ENCODE data around the gene C2CD2. TPM values are rescaled to one million over a fixed set of nuclear protein-coding genes. Genes with fewer than 3 reads are reported as not detected.

Gene C2CD2
- total RNA-seq, 2 donors from 2014 or later, result 13.3 to 16.1 TPM

DNA sequence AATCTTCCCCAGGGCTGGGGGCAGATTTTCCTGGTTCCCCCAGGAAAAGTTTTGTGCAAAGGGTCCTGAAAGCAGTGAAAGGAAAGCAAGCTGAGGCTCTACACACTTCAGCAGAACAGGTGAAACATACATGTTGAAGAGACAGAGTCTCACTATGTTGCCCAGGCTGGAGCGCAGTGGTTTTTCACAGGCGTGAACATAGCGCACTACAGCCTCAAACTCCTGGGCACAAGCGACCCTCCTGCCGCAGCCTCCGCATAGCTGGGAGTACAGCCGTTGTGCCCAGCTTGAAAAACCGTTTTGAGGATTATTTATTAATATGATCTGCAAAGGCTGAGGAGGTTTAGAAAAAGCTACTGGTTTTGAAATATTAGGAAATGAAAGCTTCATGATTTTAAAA, 86.5 kb downstream of the C2CD2 start:
- H3K27ac ChIP-seq, result no peak overlapping the region
- H3K9ac ChIP-seq (ENCODE audit: low read depth in 2 of 2, low read length in 2 of 2), result no peak overlapping the region
- no peaks in the 10 kb centered on the region for H3K9me3 ChIP-seq
- intact Hi-C loops (cut with DNase I), result no loop called here
- TF ChIP-seq, protein P1, sequence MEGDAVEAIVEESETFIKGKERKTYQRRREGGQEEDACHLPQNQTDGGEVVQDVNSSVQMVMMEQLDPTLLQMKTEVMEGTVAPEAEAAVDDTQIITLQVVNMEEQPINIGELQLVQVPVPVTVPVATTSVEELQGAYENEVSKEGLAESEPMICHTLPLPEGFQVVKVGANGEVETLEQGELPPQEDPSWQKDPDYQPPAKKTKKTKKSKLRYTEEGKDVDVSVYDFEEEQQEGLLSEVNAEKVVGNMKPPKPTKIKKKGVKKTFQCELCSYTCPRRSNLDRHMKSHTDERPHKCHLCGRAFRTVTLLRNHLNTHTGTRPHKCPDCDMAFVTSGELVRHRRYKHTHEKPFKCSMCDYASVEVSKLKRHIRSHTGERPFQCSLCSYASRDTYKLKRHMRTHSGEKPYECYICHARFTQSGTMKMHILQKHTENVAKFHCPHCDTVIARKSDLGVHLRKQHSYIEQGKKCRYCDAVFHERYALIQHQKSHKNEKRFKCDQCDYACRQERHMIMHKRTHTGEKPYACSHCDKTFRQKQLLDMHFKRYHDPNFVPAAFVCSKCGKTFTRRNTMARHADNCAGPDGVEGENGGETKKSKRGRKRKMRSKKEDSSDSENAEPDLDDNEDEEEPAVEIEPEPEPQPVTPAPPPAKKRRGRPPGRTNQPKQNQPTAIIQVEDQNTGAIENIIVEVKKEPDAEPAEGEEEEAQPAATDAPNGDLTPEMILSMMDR (IDR thresholded peaks at IDR 0.05), result no peak
- H3K4me1 ChIP-seq, result no peaks in the 10 kb centered on the region
- no peaks in the 10 kb centered on the region for H3K36me3 ChIP-seq
- H3K27me3 ChIP-seq, result no peaks in the 10 kb centered on the region
- DNase-seq, result no peak
- H3K4me3 ChIP-seq, result no peak overlapping the region

DNA sequence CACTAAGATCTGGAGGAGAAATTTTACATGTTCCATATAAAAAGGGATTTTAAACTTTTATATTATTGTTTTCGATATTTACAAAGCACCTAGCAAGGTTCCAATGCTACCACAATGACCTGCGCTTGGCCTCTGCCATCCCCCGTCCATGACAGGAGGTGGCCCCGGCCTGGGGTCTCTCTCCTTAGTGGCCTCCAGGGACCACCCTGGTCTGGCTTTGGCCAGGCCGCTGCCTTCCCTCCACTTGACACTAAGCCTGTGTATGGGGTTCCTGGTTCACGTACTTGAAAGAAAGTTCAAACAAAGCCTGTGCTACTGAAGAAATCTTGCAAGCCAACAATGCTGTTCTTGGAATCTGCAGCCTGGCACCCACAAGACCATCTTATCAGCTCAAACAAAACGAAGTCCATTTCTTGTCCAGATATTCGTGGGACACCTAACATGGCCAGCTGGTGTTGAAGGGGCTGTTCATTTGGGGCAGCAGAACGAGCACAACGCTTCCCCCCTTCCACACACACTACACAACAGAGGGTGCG, 87.5 kb downstream of the C2CD2 start:
- Histone ChIP-seq H3K27me3 (no peaks in the 10 kb centered on the region), H3K27ac (no peak overlapping the region), H3K9me3 (no peaks in the 10 kb centered on the region), H3K36me3 (no peaks in the 10 kb centered on the region), H3K4me3 (no peak overlapping the region), H3K9ac (ENCODE audit: low read depth in 2 of 2, low read length in 2 of 2) (no peak overlapping the region), H3K4me1 (no peaks in the 10 kb centered on the region)
- no peak for DNase-seq
- TF ChIP-seq, protein P1 (IDR thresholded peaks at IDR 0.05), result no peak
- intact Hi-C loops (cut with DNase I), result no loop called here

DNA sequence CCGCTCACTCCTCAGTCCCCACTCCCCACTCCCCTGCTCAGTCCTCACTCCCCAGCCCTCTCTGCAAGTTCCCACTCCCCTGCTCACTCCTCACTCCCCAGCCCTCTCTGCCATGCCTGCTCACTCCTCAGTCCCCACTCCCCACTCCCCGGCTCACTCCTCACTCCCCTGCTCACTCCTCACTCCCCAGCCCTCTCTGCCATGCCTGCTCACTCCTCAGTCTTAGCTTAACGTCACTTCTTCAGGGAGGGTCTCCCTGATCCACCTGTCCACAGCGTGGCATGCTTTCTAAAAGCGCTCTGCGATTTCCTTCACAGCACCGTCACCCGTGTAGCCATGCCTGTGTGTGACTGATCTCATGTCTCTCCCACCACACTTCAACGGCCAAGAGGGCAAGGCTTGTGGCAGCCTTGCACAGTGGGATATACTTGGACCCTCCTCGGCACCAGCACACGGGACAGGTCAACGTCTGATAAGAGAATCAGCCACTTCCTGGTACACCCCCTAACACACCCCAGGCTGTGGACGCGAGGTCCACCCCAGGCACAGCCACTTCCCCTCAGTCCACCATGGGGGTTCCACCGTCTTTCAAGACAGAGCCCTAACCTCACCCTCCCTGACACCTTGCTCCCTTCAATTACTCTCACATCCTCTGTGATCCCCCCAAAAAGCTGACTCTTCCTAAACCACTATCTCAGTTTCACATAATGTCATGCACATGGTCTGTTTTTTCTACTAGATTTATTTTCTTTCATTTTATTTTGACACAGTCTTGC, 88.6 kb downstream of the C2CD2 start:
- DNase-seq, result no peak
- TF ChIP-seq, protein P1 (IDR thresholded peaks at IDR 0.05), result no peak
- no peak overlapping the region for H3K27ac ChIP-seq
- H3K36me3 ChIP-seq, result no peaks in the 10 kb centered on the region
- H3K27me3 ChIP-seq, result no peaks in the 10 kb centered on the region
- H3K4me1 ChIP-seq, result no peaks in the 10 kb centered on the region
- no peaks in the 10 kb centered on the region for H3K9me3 ChIP-seq
- intact Hi-C loops (cut with DNase I), result no loop called here
- H3K9ac ChIP-seq (ENCODE audit: low read depth in 2 of 2, low read length in 2 of 2), result no peak overlapping the region
- no peak overlapping the region for H3K4me3 ChIP-seq

DNA sequence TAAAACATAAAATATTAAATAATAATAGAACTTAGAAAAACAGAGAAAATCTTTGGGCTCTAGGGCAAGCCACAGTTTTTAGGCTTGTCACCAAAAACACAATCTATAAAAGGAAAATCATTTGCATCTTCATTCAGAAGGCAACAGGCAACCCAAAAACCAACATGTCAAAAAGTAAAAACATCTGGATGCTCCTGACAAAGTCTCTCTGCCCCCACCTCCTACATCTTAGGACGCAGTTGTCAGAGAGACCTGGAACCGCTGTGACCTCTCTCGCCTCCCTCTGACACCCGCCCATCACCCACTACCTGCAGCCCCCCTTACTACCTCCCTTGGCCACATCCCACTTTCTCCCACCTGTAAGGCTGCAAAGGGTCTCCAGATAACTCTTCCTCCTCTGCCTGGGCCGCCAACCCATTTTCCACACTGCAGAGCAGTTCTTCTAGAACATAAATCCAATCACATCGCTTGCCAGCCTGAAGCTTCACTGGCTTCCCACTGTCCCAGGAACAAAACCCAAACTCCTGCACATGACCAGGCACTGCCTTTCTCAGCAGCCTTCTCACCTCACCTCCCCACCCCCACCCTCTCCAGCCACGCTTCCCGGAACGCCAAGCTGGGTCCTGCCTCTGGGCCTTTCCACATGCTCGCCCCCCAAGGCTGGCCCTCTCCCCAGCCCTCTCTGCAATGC, 89.4 kb downstream of the C2CD2 start:
- H3K9ac ChIP-seq (ENCODE audit: low read depth in 2 of 2, low read length in 2 of 2), result no peak overlapping the region
- H3K27ac ChIP-seq, result no peak overlapping the region
- H3K9me3 ChIP-seq, result no peaks in the 10 kb centered on the region
- no peak overlapping the region for H3K4me3 ChIP-seq
- no peaks in the 10 kb centered on the region for H3K36me3 ChIP-seq
- no peaks in the 10 kb centered on the region for H3K27me3 ChIP-seq
- H3K4me1 ChIP-seq, result no peaks in the 10 kb centered on the region
- no peak for DNase-seq
- intact Hi-C loops (cut with DNase I), result no loop called here
- TF ChIP-seq, protein P1 (IDR thresholded peaks at IDR 0.05), result no peak

DNA sequence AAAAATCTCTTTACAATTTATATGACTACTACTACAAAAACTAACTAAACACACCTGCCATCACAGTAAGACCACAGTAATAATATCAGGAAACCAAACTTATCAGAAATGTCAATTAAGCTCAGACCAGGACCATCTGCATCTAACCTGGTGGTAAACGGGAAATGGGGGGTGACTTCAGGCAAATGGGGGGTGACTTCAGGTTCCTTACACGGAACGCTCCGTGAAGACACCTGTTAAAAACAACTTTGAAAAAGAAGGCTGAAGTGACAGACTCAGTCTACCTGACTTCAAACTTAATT, 90.4 kb downstream of the C2CD2 start:
- H3K9ac ChIP-seq (ENCODE audit: low read depth in 2 of 2, low read length in 2 of 2), result no peak overlapping the region
- H3K4me1 ChIP-seq, result no peaks in the 10 kb centered on the region
- H3K9me3 ChIP-seq, result no peaks in the 10 kb centered on the region
- no peaks in the 10 kb centered on the region for H3K36me3 ChIP-seq
- no peak overlapping the region for H3K4me3 ChIP-seq
- TF ChIP-seq, protein P1 (IDR thresholded peaks at IDR 0.05), result no peak
- no peak overlapping the region for H3K27ac ChIP-seq
- no peaks in the 10 kb centered on the region for H3K27me3 ChIP-seq
- DNase-seq, result no peak
- intact Hi-C loops (cut with DNase I), result no loop called here

Measured in colonic mucosa (tissue), 4 donors.